ENCODE results near the gene DHX9.

DHX9 gene

GRCh38 chr1:182817802-182818201 lies 21.3 kb upstream of the DHX9 start:
- Histone ChIP-seq H3K9ac (ENCODE audit: low read depth, low read length) (no peak overlapping the region), H3K9me3 (ENCODE audit: control insufficient read depth, insufficient read depth, low read length) (no peaks in the 10 kb centered on the region), H3K36me3 (ENCODE audit: insufficient read depth, low read length) (no peaks in the 10 kb centered on the region; the same call in 1 of the 2 replicates)

GRCh38 chr1:182823220-182823619 lies 15.9 kb upstream of the DHX9 start:
- H3K4me1 ChIP-seq (ENCODE audit: insufficient read depth, low read length), result no peaks in the 10 kb centered on the region
- H3K9me3 ChIP-seq (ENCODE audit: control insufficient read depth, insufficient read depth, low read length), result no peaks in the 10 kb centered on the region
- no peak overlapping the region for H3K9ac ChIP-seq (ENCODE audit: low read depth, low read length)
- no peaks in the 10 kb centered on the region; the same call in 1 of the 2 replicates for H3K36me3 ChIP-seq (ENCODE audit: insufficient read depth, low read length)

More at GRCh38 chr1:182817802-182818201, 21.3 kb upstream of the DHX9 start:
- H3K4me1 ChIP-seq (ENCODE audit: insufficient read depth, low read length), result no peaks in the 10 kb centered on the region

- H3K4me1 ChIP-seq (ENCODE audit: insufficient read depth, low read length), result no peaks in the 10 kb centered on the region
- no peaks in the 10 kb centered on the region for H3K36me3 ChIP-seq (ENCODE audit: insufficient read depth, low read length)
- no peaks in the 10 kb centered on the region for H3K9me3 ChIP-seq (ENCODE audit: control insufficient read depth, insufficient read depth, low read length)
- H3K9ac ChIP-seq (ENCODE audit: low read depth, low read length), result no peak overlapping the region
These were observed 12.3 kb upstream of the DHX9 start for GRCh38 chr1:182826892-182827291.

- Histone ChIP-seq H3K9me3 (ENCODE audit: control insufficient read depth, insufficient read depth, low read length) (no peaks in the 10 kb centered on the region), H3K9ac (ENCODE audit: low read depth, low read length) (no peak overlapping the region), H3K36me3 (ENCODE audit: insufficient read depth, low read length) (no peaks in the 10 kb centered on the region), H3K4me1 (ENCODE audit: insufficient read depth, low read length) (no peaks in the 10 kb centered on the region)
These were observed 9.7 kb upstream of the DHX9 start for GRCh38 chr1:182829285-182829932.

GRCh38 chr1:182833271-182833670 lies 5.9 kb upstream of the DHX9 start:
- Histone ChIP-seq H3K9me3 (ENCODE audit: control insufficient read depth, insufficient read depth, low read length) (no peaks in the 10 kb centered on the region), H3K9ac (ENCODE audit: low read depth, low read length) (no peak overlapping the region), H3K36me3 (ENCODE audit: insufficient read depth, low read length) (no peaks in the 10 kb centered on the region), H3K4me1 (ENCODE audit: insufficient read depth, low read length) (0 out of 2 replicates have a peak, but pooled peaks cover 6% of the 10 kb centered on the region)

- Histone ChIP-seq H3K9ac (ENCODE audit: low read depth, low read length) (no peak overlapping the region), H3K9me3 (ENCODE audit: control insufficient read depth, insufficient read depth, low read length) (no peaks in the 10 kb centered on the region), H3K36me3 (ENCODE audit: insufficient read depth, low read length) (no peaks in the 10 kb centered on the region), H3K4me1 (ENCODE audit: insufficient read depth, low read length) (0 out of 2 replicates have a peak, but pooled peaks cover 6% of the 10 kb centered on the region)
These were observed 4.8 kb upstream of the DHX9 start for GRCh38 chr1:182834326-182834725.

GRCh38 chr1:182835806-182836205 lies 3.3 kb upstream of the DHX9 start:
- Histone ChIP-seq H3K9ac (ENCODE audit: low read depth, low read length) (no peak overlapping the region), H3K4me1 (ENCODE audit: insufficient read depth, low read length) (0 out of 2 replicates have a peak, but pooled peaks cover 6% of the 10 kb centered on the region), H3K9me3 (ENCODE audit: control insufficient read depth, insufficient read depth, low read length) (no peaks in the 10 kb centered on the region), H3K36me3 (ENCODE audit: insufficient read depth, low read length) (no peaks in the 10 kb centered on the region)

- H3K9ac ChIP-seq (ENCODE audit: low read depth, low read length), result peak overlapping the region; percentile 98
- H3K36me3 ChIP-seq (ENCODE audit: insufficient read depth, low read length), result peaks cover 15% of the 10 kb centered on the region
- H3K9me3 ChIP-seq (ENCODE audit: control insufficient read depth, insufficient read depth, low read length), result no peaks in the 10 kb centered on the region
- H3K4me1 ChIP-seq (ENCODE audit: insufficient read depth, low read length), result peaks cover 12% of the 10 kb centered on the region
These were observed 2.3 kb downstream of the DHX9 start for GRCh38 chr1:182841368-182841988.

GRCh38 chr1:182842265-182842664 lies 3.1 kb downstream of the DHX9 start:
- Histone ChIP-seq H3K4me1 (ENCODE audit: insufficient read depth, low read length) (peaks cover 12% of the 10 kb centered on the region), H3K9ac (ENCODE audit: low read depth, low read length) (no peak overlapping the region; the same call in 1 of the 2 replicates), H3K36me3 (ENCODE audit: insufficient read depth, low read length) (peaks cover 16% of the 10 kb centered on the region)

GRCh38 chr1:182845379-182845778 lies 6.2 kb downstream of the DHX9 start:
- Histone ChIP-seq H3K36me3 (ENCODE audit: insufficient read depth, low read length) (peaks cover 42% of the 10 kb centered on the region), H3K4me1 (ENCODE audit: insufficient read depth, low read length) (peaks cover 12% of the 10 kb centered on the region), H3K9ac (ENCODE audit: low read depth, low read length) (no peak overlapping the region), H3K9me3 (ENCODE audit: control insufficient read depth, insufficient read depth, low read length) (no peaks in the 10 kb centered on the region)

More at GRCh38 chr1:182842265-182842664, 3.1 kb downstream of the DHX9 start:
- H3K9me3 ChIP-seq (ENCODE audit: control insufficient read depth, insufficient read depth, low read length), result no peaks in the 10 kb centered on the region

- peaks cover 12% of the 10 kb centered on the region for H3K4me1 ChIP-seq (ENCODE audit: insufficient read depth, low read length)
- H3K36me3 ChIP-seq (ENCODE audit: insufficient read depth, low read length), result peaks cover 47% of the 10 kb centered on the region
These were observed 6.7 kb downstream of the DHX9 start for GRCh38 chr1:182845894-182846293.

GRCh38 chr1:182847105-182847504 lies 8.0 kb downstream of the DHX9 start:
- H3K9me3 ChIP-seq (ENCODE audit: control insufficient read depth, insufficient read depth, low read length), result no peaks in the 10 kb centered on the region
- no peak overlapping the region for H3K9ac ChIP-seq (ENCODE audit: low read depth, low read length)
- H3K4me1 ChIP-seq (ENCODE audit: insufficient read depth, low read length), result peaks cover 7% of the 10 kb centered on the region
- peaks cover 53% of the 10 kb centered on the region for H3K36me3 ChIP-seq (ENCODE audit: insufficient read depth, low read length)

More at GRCh38 chr1:182845894-182846293, 6.7 kb downstream of the DHX9 start:
- H3K9me3 ChIP-seq (ENCODE audit: control insufficient read depth, insufficient read depth, low read length), result no peaks in the 10 kb centered on the region
- H3K9ac ChIP-seq (ENCODE audit: low read depth, low read length), result no peak overlapping the region

GRCh38 chr1:182848736-182849135 lies 9.6 kb downstream of the DHX9 start:
- H3K36me3 ChIP-seq (ENCODE audit: insufficient read depth, low read length), result peaks cover 62% of the 10 kb centered on the region
- no peaks in the 10 kb centered on the region for H3K9me3 ChIP-seq (ENCODE audit: control insufficient read depth, insufficient read depth, low read length)
- no peak overlapping the region for H3K9ac ChIP-seq (ENCODE audit: low read depth, low read length)
- peaks cover 7% of the 10 kb centered on the region for H3K4me1 ChIP-seq (ENCODE audit: insufficient read depth, low read length)

GRCh38 chr1:182850319-182850718 lies 11.2 kb downstream of the DHX9 start:
- H3K9ac ChIP-seq (ENCODE audit: low read depth, low read length), result no peak overlapping the region
- peaks cover 5% of the 10 kb centered on the region for H3K4me1 ChIP-seq (ENCODE audit: insufficient read depth, low read length)
- H3K9me3 ChIP-seq (ENCODE audit: control insufficient read depth, insufficient read depth, low read length), result no peaks in the 10 kb centered on the region
- H3K36me3 ChIP-seq (ENCODE audit: insufficient read depth, low read length), result peaks cover 68% of the 10 kb centered on the region

- H3K9me3 ChIP-seq (ENCODE audit: control insufficient read depth, insufficient read depth, low read length), result no peaks in the 10 kb centered on the region
- no peaks in the 10 kb centered on the region for H3K4me1 ChIP-seq (ENCODE audit: insufficient read depth, low read length)
- no peak overlapping the region for H3K9ac ChIP-seq (ENCODE audit: low read depth, low read length)
- peaks cover 75% of the 10 kb centered on the region for H3K36me3 ChIP-seq (ENCODE audit: insufficient read depth, low read length)
These were observed 12.7 kb downstream of the DHX9 start for GRCh38 chr1:182851825-182852224.

Measured in ES-I3 (cell line).